ENCODE data around the gene ZNF791. TPM values are rescaled to one million over a fixed set of nuclear protein-coding genes. Genes with fewer than 3 reads are reported as not detected.

ZNF791 gene
- polyA plus RNA-seq, 1 donor (not counting 4 experiments of a cell fraction or from before 2014, with no cell fraction given): 11.5 TPM

DNA sequence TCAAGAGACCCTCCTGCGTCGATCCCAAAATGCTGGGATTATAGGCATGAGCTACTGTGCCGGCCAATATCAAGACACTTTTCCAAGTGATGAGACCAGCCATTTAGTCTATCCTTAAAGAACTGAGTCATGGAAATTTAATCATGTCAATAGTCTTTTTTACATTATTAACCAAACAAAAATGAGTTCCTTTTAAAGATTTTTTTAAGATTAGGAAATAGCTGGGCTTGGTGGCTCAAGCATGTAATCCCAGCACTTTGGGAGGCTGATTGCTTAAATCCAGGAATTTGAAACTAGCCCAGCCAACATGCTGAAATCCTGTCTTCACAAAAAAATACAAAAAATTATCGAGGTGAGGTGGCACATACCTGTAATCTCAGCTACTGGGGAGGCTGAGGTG is 42.8 kb upstream of the ZNF791 start:
- FAIRE-seq (no peak), DNase-seq (ENCODE audit: low read depth, low spot score) (no peak)
- Histone ChIP-seq H3K9me1 (ENCODE audit: control insufficient read depth, extremely low read depth, insufficient read depth, low read length) (no peaks in the 10 kb centered on the region), H3K9ac (ENCODE audit: control insufficient read depth, extremely low read depth, insufficient read depth, low read length) (no peak overlapping the region), H3K4me3 (ENCODE audit: control insufficient read depth in 2 of 3, extremely low read depth in 1 of 3, insufficient read depth in 2 of 3, low read depth in 1 of 3, low read length in 3 of 3) (no peak overlapping the region), H2AFZ (ENCODE audit: control insufficient read depth, low read length) (no peak overlapping the region), H3K79me2 (ENCODE audit: control insufficient read depth, insufficient read depth, low read length) (no peaks in the 10 kb centered on the region), H3K36me3 (ENCODE audit: control insufficient read depth in 2 of 2, extremely low read depth in 1 of 2, insufficient read depth in 2 of 2, low read length in 2 of 2) (no peaks in the 10 kb centered on the region), H4K20me1 (ENCODE audit: control insufficient read depth, extremely low read depth, insufficient read depth, low read length) (no peaks in the 10 kb centered on the region), H3K4me2 (ENCODE audit: control insufficient read depth, extremely low read depth, insufficient read depth, low read depth, low read length) (no peak overlapping the region), H3K27me3 (ENCODE audit: control insufficient read depth, extremely low read depth, insufficient read depth, low read length) (no peaks in the 10 kb centered on the region), H3K4me1 (ENCODE audit: control insufficient read depth, extremely low read depth, insufficient read depth, low read length) (no peaks in the 10 kb centered on the region), H3K27ac (ENCODE audit: control insufficient read depth, insufficient read depth, low read length) (no peak overlapping the region), H3K9me3 (ENCODE audit: control insufficient read depth, low read depth, low read length) (no peaks in the 10 kb centered on the region)
- TF ChIP-seq, protein P1, sequence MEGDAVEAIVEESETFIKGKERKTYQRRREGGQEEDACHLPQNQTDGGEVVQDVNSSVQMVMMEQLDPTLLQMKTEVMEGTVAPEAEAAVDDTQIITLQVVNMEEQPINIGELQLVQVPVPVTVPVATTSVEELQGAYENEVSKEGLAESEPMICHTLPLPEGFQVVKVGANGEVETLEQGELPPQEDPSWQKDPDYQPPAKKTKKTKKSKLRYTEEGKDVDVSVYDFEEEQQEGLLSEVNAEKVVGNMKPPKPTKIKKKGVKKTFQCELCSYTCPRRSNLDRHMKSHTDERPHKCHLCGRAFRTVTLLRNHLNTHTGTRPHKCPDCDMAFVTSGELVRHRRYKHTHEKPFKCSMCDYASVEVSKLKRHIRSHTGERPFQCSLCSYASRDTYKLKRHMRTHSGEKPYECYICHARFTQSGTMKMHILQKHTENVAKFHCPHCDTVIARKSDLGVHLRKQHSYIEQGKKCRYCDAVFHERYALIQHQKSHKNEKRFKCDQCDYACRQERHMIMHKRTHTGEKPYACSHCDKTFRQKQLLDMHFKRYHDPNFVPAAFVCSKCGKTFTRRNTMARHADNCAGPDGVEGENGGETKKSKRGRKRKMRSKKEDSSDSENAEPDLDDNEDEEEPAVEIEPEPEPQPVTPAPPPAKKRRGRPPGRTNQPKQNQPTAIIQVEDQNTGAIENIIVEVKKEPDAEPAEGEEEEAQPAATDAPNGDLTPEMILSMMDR (optimal IDR thresholded peaks at IDR 0.05 in 1 of 3, IDR thresholded peaks at IDR 0.05 in 1 of 3, conservative IDR thresholded peaks at IDR 0.05 in 1 of 3; ENCODE audit: extremely low read depth in 1 of 3, insufficient read depth in 2 of 3, low read length in 3 of 3): no peak
- no peak for TF ChIP-seq EZH2 (IDR thresholded peaks at IDR 0.05; ENCODE audit: low read length)
- dilution Hi-C loops (cut with MboI; ENCODE audit: extremely low pct_ligation_motif_present, low sequenced_read_pairs): no loop called here

DNA sequence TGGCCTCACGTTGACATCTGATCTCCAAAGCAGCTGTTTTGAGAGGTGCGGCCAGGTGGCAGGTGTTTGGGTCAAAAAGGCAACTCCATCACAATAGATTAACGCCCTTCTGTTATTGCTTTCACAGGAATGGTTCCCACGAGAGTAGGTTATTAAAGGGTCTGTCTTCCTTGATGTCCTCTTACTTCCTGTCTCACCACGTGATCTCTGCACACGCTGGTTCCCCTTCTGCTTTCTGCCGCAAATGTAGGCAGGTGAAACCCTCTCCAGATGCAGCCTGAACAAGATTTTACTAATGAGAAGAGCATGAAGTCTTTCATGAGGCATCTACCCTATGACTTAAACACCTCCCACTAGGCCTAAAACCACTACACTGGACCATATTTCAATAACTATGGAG is 36.7 kb upstream of the ZNF791 start:
- no peak overlapping the region for H3K27ac ChIP-seq (ENCODE audit: control insufficient read depth, insufficient read depth, low read length)
- H4K20me1 ChIP-seq (ENCODE audit: control insufficient read depth, extremely low read depth, insufficient read depth, low read length): no peaks in the 10 kb centered on the region
- TF ChIP-seq EZH2 (IDR thresholded peaks at IDR 0.05; ENCODE audit: low read length): no peak
- TF ChIP-seq, protein P1 (optimal IDR thresholded peaks at IDR 0.05 in 1 of 3, IDR thresholded peaks at IDR 0.05 in 1 of 3, conservative IDR thresholded peaks at IDR 0.05 in 1 of 3; ENCODE audit: extremely low read depth in 1 of 3, insufficient read depth in 2 of 3, low read length in 3 of 3): no peak
- FAIRE-seq: no peak
- no peak overlapping the region for H3K4me2 ChIP-seq (ENCODE audit: control insufficient read depth, extremely low read depth, insufficient read depth, low read depth, low read length)
- no peak for DNase-seq (ENCODE audit: low read depth, low spot score)
- H3K36me3 ChIP-seq (ENCODE audit: control insufficient read depth in 2 of 2, extremely low read depth in 1 of 2, insufficient read depth in 2 of 2, low read length in 2 of 2): no peaks in the 10 kb centered on the region
- H2AFZ ChIP-seq (ENCODE audit: control insufficient read depth, low read length): no peak overlapping the region
- no peaks in the 10 kb centered on the region for H3K27me3 ChIP-seq (ENCODE audit: control insufficient read depth, extremely low read depth, insufficient read depth, low read length)
- dilution Hi-C loops (cut with MboI; ENCODE audit: extremely low pct_ligation_motif_present, low sequenced_read_pairs): no loop called here
- no peak overlapping the region for H3K4me3 ChIP-seq (ENCODE audit: control insufficient read depth in 2 of 3, extremely low read depth in 1 of 3, insufficient read depth in 2 of 3, low read depth in 1 of 3, low read length in 3 of 3)
- H3K9me3 ChIP-seq (ENCODE audit: control insufficient read depth, low read depth, low read length): peaks cover 2% of the 10 kb centered on the region
- H3K9ac ChIP-seq (ENCODE audit: control insufficient read depth, extremely low read depth, insufficient read depth, low read length): no peak overlapping the region
- no peaks in the 10 kb centered on the region for H3K4me1 ChIP-seq (ENCODE audit: control insufficient read depth, extremely low read depth, insufficient read depth, low read length)
- no peaks in the 10 kb centered on the region for H3K9me1 ChIP-seq (ENCODE audit: control insufficient read depth, extremely low read depth, insufficient read depth, low read length)
- no peaks in the 10 kb centered on the region for H3K79me2 ChIP-seq (ENCODE audit: control insufficient read depth, insufficient read depth, low read length)
